COLO668 (cell line): ENCODE measurements around the gene EGFR.
"Not testable (repeated sequence)": the region's sequence is repeated elsewhere in the genome, so short reads cannot be mapped to it uniquely, and the experiment has no call there.

ENCODE experiments used
- DNase-seq: peaks from one replicate; lab custom pipeline; 2025; ENCODE audit not compliant: unreplicated experiment; lab: John Stamatoyannopoulos, UW

The EGFR gene

DNA sequence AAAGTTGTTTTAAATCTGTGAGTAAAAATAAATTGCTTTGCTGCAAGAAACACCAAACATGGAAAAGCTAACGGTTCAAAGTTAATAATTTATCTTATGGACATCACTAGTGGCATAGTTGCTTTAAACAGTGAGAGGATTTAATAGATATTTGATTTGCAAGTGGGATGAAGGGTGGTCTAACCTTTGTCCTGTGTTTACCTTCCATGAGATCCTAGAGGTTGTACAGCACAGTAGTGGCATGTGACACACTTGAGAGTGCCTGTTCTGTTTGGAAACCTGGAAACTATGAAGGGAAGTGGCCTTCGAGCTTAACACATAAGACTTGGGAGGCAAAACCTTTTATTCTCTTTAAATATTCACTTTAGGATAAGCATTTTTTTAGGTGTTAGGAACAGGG is 16.0 kb downstream of the EGFR start:
- no peak for DNase-seq

DNA sequence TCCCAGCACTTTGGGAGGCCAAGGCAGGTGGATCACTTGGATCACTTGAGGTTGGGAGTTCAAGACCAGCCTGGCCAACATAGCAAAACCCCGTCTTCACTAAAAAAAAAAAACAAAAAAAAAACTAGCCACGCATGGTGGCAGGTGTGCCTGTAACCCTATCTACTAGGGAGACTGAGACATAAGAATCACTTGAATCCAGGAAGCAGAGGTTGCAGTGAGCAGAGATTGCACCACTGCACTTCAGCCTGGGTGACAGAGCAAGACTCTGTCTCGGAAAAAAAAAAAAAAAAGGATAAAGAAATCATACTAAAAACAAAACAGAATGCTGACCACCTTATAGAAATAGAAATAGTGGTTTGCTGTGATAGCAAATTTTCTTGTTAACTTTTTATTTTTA is 16.6 kb downstream of the EGFR start:
- not testable (repeated sequence) for DNase-seq

DNA sequence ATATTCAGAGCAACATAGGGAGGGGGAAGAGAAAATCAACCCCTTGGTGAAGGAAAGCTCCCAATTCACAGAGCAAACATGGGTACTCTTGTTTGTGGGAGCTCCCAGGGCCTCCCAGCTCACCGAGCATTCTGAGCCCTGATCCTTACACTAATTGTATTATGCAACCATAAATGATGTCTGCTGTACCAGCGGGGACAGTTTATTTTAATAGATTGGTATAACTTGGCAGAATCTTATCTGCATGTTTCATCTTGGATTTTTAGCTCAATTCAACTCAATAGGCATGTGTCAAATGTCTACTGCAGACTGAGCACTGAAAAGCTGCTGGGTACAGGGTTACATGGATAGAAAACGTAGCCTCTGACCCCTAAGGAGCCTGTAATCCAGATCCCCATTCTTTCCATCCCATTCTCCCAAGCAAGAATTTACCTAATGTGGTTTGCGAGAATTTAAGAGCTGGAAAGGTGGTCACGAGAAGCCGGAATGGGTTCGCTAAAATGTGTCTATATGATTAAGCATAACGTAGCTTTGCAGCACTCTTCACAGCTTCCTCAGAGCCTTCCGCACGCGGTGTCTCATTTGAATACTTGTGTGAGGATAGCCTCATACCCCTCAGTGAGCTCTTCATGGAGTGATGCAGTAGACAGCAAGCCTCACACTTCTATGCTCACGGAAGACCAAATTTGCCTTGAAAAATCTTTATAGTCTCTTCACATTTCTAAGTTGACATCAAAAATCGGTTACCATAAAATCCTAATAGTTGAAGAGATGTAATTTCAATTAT is 18.3 kb downstream of the EGFR start:
- DNase-seq, result no peak

DNA sequence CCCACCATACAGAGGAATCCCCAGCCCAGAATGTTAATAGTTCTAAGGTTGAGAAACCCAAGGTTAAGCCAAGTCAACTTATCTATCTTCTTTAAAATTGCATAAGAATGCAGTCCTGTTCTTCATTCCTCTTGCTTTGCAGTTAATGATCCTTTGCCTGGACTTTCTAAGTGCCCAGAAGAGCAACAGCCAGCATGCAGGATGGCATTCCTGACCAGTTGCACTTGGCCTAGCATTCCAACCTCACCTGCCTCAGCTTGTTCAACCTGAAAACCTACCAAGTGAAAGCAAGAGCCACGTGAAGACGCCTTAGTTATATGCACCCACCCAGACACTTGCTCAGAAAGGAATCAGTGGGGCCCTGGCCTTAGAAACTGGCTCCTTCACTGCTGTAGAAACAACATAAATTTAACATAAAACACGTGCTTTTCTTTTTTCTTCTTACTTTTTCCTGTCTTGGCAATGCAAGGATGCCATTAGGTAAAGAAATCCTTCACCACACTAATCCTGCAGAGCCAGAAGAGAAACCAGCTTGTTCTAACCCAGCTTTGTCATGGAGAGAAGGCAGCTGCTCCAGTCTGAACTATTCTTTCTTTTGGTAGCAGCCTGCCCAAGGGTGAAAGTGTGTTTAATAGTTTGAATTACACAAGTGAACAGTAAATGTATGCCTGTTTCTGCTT is 25.0 kb downstream of the EGFR start:
- DNase-seq, result no peak

DNA sequence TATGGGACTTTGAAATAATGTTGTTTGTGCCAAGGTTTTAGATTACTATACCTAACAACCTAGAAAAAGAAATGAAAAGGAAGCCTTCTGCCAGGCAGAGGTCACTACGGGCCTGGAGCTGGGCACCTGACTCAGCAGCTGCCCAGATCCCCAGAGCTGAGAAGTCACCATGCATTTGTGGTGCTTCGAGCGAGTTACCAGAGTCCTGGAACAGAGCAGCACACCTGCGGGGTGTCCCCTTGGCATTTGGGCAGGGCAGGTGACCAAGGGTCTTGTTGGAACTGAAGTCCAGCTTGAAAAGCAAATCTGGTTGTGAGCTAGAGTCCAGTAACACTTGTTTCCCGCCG is 25.5 kb downstream of the EGFR start:
- no peak for DNase-seq

DNA sequence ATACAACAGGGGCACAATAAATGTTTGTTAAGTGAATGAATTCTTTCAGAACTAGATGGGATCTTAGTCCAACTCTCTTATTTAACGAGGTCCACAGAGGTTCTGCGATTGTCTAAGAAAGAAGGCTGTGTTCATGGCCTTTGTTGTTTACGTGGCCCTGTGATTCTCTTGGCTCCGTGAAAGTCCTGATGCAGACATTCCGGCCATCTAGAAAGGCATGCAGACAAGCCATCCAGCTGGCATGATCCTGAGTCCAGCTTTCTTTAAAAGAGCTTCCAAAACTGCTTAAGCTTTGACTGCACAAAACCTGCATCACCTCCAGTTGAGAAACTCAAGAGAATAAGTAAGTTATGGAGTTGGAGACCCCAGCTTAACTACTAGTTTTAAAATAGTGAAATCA is 26.0 kb downstream of the EGFR start:
- DNase-seq, result no peak

DNA sequence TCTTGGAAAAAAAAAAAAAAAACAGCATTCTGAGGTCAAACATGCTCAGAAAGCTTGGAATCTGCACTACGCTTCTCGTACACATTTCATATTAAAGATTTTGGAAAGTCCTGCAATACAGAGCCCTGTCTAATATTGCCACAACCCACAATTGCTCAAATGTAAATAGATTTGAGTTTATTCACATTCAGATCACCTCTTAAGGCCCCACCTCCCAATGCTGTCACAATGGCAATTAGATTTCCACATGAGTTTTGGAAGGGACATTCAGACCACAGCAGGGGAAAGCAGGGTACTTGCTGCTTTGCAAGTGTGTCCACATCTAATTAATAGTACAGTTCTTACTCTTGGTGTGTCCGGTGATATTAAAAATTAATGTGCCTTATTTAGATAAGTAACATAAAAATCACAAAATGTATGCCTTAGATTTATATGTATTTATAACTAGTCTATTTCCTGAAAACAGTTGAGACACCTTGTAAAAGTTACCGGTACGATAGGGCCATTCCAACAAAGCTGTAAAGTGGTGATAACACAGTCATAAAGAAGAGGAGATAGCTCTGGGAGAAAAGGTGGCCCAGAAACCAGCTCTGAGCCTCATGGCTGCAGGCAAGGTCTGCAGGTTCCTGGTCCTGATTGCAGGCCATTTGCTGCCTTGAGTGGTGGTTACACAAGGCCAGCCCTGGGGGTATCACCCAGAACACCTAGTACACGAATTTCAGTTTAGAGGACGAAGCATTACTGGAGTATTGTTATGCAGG is 27.9 kb downstream of the EGFR start:
- no peak for DNase-seq

DNA sequence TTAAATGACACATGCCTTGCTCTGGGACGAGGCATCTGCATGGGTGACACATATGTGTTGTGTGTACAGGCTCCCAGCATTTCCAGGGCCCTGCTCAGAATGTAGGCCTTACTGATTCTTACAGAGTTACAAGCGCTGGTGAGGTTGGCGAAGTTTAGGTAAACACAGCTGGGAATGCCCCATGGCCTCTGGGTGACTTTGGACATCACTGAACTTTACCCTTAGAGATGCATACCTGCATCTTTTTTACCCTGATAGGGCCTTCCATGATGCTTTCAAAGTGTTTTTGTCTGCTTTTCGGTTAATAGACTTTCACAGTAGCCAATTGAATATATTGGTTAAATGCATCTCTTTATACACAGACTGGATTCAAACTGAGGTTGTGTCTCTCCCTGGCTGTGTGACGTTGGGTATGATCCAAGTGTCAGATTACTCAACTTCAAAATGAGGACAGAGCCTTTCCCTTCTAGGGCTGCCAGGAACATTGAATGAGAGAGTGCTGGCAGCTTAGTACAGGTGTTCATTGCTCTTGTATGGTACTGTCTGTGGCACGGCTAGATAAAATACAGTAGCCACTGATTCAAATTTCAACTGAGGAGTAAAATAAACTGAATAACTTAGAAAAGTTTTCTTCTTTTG is 29.5 kb downstream of the EGFR start:
- DNase-seq, result no peak

DNA sequence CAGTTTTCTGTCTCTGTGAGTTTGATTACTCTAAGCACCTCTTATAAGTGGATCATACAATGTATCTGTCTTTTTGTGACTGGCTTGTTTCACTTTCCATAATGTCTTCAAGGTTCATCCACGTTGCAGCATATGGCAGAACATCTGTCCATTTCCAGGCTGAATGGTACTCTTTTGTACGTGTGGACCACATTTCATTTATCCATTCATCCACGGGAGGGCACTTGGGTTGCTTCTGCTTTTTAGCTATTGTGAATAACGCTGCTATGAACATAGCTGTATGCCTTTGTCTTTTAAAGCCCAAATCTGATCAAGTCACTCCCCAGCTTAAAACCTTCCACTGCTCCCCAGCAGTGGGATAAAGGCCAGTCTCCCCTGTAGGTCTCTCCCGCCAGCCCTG is 31.5 kb downstream of the EGFR start:
- DNase-seq, result no peak

DNA sequence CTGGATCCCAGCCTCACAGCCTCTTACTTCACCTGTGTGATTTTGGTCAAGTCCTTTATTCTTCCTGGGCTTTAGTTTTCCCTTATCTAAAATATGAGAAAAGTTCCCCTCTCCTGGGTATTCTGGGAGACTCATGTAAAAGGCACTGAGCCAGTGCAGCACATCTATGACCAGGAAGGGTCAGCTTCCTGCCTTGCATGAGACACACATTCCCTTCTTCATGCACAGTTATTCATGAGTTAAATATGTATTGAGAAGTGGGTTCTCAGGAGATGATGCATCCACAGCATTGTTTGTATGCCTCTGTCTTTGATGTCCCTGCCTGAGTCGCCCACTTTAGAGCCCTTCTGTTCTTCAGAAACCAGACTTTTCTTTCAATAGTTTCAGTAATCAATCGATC is 33.3 kb downstream of the EGFR start:
- DNase-seq, result no peak

DNA sequence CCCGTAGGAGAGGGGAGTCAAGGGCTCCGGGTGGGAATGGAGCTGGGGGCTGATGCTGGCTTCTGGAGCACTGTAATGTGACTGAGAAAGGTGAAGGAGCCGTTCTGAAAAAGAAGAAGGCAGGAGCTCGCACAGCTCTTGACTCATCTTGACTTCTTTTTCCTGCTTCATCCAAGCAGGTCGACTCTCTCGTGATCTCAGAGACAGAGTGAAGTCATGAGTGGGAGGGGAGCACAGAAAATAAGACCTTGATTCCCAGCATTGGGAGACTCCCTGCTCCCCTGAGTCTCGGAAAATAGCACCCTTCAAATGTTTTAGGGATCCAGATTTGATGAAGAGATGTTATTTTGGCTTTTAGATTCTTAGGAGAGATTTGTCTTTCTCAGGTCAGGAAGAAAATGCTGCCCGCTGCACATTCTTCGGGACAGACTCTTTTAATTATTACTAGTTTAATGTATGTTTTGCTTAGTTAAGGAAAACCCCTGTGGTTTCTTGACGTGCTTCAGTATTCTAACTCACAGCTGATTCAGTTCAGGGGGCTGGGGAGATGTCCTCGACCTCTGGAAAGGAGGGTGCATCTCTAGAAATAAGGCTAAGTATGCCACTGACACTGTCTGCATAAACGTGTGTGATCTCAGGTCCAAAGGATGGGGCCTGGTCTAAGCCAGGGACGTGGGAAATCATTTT is 34.1 kb downstream of the EGFR start:
- no peak for DNase-seq

DNA sequence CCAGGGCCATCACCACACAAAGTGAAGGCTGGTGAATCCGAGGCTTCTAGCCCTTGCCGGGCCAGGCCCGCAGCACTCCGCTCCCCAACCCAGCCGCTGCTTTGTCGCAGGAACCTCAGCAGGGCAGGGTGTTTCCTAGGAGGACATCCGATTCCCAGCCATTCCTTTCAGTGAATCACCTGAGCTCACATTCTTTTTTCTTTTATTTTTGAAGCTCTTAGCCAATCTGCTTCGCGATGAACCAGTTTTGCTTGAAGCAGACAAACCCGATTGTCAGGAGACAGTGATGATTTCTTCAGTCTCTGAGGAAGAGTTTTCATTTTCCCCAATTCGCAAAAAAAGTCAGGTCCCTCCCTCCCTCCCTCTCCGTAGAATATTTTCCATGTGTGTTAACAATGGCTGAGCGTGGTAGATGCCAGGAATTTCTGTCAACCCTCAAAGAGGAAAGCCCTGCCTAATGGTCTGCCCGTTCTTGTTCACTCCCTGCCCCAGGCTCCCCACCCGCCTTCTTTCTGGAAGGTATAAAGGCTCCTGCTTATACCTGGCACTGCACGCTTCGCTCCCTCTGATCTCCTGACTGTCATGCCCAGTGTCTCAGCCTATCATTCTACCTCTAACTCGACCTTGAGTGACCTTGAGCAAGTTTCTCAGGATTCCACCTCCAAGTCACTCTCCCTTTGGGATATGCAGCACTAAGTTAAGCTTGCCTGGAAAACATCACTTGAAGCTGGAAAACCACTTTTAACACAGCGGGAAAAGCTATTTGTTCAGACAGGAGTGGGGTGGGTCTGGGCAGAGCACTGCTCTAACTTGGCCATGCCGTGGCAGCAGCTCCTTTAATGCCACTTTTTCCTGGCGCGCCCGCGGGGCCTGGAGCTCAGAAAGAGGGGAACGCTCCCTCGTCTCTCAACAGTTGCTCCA is 35.1 kb downstream of the EGFR start:
- DNase-seq, result no peak

DNA sequence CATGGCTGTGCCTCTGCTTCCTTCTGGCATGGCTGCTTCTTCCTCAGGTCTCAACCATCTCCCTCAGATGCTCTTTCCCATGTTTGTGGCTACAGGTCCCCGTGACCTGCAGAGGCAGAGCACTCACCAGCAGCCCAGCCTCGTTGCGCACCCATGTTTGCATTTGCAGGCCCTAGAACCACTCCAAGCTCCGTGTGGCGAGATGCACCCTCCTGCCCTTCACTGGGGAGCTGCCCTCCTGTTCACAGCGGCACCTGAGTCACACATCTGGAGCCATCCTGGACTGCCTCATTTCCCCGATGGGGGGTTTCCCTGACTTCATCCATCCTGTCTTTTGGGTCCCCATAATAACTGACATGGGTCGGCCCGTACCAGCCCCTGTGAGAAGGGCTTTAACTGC is 35.9 kb downstream of the EGFR start:
- DNase-seq, result no peak

DNA sequence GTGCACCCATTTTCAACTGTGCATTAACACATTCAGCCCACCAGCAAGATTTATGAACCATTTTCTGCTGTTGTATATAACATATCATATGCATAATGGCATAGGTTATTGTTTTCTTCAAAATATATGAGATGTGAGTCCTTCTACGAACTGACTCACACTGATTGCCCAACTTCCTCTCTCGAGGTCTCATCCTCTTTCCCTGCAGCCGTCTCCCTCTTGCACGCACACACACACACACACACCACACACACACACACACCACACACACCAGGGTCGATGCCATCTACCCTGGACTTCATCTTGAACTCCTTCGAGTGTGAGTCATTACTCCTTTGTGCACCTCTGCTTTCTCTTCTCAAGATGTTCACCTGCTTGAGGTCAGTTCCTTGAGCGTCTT is 36.7 kb downstream of the EGFR start:
- no peak for DNase-seq

DNA sequence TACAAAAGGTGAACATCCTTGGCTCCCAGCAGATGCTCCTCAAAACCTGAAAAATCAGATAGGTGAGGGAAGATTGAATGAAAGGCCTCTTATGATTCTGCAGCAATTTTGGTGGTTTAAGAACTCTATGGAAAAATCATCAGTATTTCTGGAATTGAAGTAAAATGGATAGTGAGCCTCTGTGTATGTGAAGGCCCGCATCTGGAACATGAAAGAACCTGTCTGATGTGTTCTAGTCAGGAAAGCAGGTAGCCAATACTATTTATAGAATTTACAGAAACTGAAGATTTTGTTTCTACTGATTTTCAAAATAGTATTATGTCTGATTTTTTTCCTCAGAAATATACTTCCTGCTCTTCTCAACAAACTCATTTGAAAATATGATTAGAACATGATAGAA is 37.3 kb downstream of the EGFR start:
- no peak for DNase-seq

DNA sequence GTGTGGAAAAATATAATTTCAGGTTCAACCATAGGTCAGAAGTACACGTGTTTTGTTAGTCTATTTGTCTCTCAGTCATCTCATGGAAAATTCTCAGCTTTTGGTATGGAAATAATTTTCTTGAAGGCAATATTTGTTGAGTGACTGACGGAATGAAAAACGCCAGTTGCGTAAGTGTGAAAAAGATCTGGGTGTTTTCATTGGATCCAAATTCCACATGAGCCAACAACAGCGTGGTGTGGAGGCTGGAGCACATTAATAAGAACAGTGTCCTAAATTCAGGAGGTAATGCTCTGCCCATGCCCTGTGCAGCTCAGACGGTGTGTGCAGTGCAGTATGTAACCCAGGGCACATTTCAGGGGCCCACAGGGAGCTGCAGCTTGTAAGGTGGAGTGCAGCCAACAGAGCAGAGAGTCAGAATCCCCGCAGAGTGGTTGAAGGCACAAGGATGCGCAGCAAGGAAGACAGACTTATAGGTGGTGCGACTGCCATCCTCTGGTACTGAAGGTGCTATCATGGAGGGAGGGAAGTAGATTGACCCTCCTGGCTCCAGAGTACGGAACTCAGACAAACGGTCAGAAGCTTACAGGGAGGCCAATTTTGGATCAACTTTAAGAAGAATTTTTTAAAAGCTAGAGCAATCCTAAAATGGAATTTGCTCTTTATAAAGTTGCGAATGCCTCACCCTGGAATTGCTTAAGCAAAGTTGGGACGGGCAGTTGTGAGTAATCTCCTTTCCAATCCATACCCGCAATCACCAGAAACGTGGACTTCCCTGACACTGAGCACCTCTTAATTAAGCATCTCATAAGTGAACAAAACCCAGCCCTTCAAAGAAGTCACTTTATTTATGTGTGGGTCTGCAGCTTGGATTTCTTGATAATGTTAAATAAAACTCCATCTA is 38.0 kb downstream of the EGFR start:
- DNase-seq, result no peak

DNA sequence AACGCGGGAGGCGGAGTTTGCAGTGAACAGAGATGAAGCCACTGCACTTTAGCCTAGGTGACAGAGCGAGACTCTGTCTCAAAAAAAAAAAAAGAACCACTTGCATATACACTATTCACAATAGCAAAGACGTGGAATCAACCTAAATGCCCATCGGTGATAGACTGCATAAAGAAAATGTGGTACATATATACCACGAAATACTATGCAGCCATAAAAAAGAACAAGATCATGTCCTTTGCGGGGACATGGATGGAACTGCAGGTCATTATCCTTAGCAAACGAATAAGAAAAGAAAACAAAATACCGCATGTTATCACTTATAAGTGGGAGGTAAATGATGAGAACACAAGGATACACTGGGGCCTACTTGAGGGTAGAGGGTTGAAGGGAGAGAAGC is 39.5 kb downstream of the EGFR start:
- no peak for DNase-seq

DNA sequence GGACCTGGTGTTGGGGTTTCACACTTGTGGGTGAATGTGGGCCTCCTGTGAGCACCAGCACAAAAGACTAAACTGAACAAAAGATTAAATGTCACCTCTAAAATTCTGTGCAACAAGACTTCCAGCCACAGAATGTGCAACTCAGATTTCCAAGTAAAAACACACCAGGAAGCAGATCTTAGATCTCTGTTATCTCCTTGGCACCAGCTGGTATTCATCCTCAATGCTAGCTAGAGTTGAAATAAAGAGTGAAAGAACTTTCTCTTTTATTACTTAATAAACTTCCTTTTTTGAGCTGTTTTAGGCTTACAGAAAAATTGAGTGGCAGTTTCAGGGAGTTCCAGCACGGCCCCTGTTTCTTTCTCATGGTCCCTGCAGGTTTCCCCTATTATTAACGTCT is 40.2 kb downstream of the EGFR start:
- no peak for DNase-seq

DNA sequence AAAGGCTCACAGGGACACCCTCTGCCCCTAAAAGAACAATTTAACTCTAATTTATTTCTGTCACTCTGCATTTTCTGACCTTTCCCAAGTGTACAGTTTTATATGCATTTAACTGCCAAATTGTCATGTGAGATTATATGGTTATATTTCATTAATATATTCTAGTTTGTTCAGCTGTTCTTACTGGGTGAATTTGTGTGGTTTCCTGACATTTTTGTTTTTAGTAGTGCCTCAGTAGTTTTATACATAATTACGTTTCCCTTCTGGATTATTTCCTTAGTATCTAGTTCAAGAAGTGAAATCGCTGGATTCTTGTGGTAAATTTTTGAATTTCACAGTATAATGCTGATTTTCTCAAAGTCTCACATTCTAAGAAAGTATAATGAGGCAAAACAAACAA is 41.3 kb downstream of the EGFR start:
- no peak for DNase-seq
